Measurements from ENCODE around the gene BMF.
"Not testable (repeated sequence)": the region's sequence is repeated elsewhere in the genome, so short reads cannot be mapped to it uniquely, and the experiment has no call there.

BMF gene

DNA sequence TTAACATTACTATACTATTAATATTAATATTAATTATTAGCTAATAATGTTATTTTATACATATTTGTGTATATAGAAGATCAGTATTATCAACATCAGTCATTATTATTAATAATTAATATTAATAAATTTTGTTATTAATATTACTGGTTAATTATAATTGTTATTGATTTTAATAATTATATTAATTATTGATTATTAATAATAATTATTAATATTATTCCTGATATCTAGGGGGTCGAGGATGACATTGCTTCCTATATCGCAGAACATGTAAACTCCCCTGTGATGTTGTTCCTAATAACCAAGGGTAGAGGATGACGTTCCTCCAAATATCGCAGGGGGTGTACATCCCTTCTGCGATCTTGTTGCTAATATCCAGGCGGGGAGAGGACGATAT lies 17.3 kb upstream of the BMF start:
- no peak for DNase-seq

DNA sequence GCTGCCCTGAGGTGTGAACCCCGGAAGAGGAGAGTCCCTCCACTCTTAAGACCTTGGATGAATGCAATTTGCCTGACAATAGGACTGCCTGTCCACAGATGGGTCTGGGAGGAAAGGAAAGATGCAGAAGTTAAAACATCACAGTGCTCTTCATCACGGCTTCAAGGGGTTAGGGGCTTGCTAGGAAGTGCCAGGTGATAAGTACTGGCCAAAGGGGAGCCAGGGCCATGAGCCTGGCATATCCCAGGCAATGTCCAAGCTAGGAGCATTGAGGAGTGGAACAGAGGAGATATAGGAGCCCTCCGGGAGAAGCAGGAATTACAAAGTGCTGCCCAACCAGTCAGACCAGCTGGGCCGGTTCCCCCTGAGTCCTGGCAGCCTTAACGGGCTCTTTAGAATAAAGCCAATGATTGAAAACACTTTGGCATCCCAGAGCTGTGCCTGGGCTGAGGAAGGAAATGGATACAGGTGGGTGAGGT lies 16.2 kb upstream of the BMF start:
- not testable (repeated sequence) for DNase-seq

DNA sequence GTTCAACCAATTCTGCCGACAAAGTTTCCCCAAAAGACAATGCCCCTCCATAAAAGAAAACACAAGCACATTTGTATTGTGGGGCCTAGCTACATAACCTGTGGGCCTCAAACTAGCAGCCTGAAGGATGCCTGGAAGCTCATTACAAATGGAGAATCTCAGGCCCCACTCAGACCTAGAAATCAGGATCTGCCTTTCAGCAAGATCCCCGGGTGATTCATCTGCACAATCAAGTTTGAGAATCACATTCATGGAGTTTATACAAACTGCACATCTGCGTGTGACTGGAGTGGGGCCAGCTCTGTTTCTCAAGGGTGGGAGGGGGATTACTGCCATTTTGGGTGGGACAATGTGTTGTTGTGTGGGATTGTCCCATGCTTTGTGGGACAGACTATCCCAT lies 15.7 kb upstream of the BMF start:
- not testable (repeated sequence) for DNase-seq

DNA sequence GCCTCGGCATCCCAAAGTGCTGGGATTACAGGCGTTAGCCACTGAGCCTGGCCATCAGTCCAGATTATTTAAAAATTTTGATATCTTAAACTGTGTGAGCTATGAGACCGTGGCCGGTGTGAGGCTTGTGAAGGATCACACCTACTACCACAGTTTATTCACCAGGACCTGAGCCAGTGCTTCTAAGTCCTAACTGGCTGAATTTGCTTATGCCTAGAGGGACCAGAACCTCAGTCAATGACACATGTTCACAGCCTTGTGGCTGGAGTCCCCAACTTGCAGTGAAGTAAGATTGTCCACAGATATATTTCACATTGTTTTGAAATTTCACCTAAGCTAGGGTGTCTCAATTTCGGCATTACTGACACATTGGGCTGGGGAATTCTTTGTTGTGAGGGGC lies 15.2 kb upstream of the BMF start:
- not testable (repeated sequence) for DNase-seq

DNA sequence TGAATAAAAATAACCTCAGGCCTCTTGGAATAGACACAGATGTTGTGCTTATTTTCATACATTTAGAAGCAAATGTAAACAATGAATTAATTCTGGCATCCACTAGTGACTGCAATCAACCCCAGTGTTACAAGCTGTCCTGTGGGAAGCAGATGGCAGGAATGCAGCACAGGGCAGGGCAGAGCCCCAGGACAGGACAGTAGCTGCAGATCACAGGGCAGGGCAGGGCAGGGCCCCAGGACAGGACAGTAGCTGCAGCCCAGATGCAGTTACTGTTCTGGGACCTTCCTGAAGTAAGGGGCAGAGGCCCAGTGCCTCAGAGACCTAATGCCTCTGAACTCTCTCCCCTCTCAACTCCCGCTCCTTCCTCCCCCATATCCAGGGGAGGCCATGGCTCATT lies 14.3 kb upstream of the BMF start:
- not testable (repeated sequence) for DNase-seq

DNA sequence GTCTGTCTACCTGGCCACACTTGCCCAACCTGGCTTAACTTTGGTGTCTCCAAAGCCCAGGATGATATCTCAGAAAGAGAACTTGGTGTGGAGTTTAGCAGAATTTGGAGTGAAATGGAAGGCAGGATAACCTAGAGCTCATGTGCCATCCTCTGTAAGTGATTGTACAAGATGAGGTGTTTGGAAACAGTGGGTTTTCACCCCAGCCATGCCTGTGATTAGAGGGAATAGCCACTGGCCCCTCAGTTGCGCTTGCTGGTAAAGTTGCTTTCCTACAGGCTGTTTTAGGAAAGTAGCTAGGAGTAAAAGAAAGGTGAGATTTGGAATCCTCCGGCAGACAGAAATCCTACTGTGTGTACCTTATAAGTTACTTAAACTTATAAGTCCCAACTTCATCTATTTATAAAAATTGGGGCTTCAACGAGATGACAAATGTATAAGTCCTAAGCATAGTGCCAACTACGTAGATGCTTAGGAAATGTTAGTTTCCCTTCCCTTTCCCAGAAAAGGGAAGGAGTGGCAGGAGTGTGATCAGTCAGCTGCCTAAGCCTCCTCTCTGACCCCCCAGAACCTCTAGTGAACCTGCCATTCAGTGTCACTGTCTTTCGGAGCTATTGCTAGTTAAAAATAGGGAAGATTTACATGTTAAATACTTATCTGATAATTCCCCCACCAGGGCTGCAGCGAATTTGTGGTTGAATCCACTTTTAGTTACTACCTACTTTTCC lies 13.4 kb upstream of the BMF start:
- no peak for DNase-seq

DNA sequence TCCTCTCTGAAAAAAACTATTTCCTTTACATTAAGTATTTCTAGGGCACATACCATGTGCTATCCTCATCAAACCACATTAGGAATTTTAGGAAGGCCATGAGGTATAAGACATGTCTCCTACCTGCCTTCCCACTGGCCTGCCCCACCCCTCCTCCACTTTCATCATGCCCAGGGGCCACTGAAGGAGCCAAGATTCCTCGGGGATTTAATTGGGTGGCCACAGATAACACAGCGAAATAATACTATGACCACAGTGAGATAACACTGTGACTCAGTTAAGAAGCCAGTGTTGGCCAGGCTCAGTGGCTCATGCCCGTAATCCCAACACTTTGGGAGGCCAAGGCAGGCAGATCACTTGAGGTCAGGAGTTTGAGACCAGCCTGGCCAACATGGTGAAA lies 9.8 kb upstream of the BMF start:
- DNase-seq, result no peak

DNA sequence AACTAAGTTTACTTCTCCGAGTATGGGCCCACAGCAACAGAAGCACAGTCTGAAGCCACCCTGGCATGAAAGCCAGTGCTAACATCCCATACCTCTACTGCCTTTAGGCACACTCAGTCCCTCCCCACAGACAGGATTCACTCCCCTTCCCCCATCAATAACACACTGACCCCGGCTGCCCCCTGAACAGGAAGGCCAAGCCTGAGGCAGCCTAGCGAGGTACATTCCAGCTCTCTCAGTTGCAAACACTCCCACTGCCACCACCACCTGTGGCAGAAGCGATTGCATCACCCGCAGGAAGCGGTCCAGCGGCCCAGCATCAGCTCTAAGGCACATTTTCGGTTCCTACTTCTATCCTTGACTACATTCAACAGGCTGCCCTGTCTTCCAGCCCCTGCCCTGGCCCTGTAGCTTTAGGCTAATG lies 7.0 kb upstream of the BMF start:
- DNase-seq, result peak in 1 of 2 experiments; percentile 36

DNA sequence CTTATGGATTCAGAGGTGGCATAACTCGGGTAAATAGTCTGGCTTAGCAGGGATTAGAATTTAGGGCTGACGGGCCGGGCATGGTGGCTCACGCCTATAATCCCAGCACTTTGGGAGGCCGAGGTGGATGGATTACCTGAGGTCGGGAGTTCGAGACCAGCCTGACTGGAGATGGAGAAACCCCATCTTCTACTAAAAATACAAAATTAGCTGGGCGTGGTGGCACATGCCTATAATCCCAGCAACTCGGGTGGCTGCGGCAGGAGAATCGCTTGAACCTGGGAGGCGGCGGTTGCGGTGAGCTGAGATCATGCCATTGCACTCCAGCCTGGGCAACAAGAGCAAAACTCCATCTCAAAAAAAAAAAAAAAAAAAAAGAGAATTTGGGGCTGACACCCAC lies 6.4 kb upstream of the BMF start:
- not testable (repeated sequence) for DNase-seq

DNA sequence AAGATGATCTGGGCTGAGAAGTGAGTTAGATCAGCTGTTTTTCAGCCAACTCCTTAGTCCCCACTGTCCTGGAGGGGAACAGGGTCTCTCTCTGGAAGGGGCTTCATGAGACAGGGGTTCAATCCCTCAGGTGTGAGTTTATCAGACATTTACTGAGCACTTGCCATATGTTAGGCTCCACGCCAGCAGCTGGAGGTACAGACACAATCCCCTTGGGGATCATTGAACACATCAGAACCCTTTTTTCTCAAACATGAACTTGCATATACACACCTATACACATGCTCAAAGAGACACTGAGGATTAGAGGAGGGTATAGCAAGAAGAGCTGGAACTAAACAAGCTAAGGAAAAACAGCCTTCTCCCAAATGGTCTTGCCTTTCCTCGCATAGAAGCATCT lies 5.5 kb upstream of the BMF start:
- no peak for DNase-seq

DNA sequence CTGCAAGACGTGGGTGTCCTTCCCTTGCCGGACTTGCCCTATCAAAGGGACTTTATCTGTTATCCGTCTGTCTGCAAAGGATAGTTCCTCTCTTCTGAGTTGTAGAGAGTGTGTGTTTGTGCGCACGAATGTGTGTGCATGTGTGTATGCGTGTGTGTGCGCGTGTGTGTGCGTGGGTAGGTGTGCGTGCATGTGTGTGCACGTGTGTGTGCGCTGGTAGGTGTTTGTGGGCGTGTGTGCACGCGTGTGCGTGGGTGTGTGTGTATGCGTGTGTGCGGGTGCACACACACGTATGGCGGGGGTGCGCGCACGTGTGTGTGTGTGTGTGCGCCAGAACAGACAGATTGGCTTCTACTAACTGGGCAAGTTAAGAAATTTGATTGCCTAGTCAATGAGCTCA lies 4.1 kb upstream of the BMF start:
- DNase-seq, result no peak

DNA sequence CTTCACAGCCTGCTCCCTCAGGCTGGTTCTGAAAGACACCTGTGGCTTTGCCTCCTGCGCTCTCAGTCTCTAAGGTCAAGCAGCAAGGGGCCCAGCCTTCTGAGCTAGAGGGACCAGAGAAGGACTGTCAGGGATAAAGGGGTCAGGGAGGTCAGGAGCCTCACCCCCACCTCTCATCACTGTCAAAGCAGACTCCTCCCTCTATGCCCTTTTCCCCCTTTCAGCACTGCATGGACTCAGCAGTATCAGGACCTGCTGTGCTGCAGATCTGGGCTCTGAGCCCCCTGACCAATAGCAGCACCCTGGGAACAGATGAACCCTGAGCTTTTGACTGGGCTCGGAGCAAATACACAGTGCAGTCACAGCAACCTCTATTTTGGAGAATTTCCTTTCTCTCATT lies 3.2 kb upstream of the BMF start:
- DNase-seq, result no peak

DNA sequence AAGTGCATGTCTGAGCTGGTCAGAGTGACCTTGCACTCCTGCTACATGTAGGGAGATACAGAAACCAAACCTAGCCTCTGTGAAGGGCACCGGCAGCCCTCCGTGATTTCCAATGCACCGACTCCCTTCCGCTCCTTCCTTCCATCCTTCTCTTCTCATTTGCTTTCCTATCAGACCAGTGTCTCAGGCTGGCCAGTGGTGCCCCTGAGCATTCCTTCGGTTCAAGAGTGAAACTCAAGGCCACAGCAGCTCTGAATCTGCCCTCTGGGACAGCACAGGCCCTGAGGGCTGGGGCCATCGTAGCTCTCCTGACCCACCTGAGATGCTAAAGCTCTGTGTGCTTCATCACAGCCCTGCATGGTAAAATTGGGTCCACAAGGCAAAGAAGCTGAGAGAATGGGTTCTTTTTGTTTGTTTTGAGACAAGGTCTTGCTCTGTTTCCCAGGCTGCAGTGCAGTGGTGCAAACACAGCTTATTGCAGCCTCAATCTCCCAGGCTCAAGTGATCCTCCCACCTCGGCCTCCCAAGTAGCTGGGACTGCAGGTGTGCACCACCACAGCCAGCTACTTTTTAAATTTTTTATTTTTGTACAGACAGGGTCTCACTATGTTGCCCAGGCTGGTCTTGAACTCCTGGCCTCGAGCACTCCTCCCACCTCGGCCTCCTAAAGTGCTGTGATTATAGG lies 2.3 kb upstream of the BMF start:
- no peak for DNase-seq

DNA sequence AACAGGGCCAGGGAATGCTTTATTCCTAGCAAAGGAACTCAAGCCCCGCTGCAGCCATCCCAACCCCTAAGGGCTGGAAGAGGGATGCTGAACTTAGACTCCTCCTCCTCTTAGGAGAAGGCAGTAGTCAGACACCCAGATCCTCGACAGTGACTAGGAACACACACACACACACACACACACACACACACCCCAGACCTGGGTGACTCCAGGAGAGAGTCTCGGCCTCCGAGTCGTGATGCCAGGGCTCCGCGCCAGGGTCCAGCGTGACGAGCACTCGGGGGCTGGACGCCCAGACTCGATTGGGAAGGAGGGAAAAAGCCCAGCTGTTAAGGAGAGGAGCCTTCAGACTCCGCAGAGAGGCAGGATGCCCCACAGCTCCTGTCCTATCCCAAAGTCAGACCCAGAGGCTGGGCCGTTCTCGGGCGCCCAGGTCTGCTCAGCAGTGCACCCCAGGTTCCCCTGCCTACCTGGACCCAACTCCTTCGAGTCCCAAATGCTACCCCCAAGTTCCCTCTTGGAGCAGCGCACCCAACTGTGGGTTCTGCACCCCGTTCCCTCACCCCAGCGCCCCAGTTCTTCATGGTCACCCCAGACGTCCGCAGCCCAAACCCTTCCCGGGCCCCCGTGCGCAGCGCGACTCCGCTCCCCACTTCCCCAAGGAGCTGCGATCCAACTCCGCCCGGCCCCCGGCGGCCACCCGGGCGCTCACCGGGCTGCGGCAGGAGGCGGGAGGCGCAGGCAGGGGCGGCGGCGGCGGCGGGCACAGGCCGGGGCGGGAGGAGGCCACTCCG lies 421 bp downstream of the BMF start:
- DNase-seq, result no peak

DNA sequence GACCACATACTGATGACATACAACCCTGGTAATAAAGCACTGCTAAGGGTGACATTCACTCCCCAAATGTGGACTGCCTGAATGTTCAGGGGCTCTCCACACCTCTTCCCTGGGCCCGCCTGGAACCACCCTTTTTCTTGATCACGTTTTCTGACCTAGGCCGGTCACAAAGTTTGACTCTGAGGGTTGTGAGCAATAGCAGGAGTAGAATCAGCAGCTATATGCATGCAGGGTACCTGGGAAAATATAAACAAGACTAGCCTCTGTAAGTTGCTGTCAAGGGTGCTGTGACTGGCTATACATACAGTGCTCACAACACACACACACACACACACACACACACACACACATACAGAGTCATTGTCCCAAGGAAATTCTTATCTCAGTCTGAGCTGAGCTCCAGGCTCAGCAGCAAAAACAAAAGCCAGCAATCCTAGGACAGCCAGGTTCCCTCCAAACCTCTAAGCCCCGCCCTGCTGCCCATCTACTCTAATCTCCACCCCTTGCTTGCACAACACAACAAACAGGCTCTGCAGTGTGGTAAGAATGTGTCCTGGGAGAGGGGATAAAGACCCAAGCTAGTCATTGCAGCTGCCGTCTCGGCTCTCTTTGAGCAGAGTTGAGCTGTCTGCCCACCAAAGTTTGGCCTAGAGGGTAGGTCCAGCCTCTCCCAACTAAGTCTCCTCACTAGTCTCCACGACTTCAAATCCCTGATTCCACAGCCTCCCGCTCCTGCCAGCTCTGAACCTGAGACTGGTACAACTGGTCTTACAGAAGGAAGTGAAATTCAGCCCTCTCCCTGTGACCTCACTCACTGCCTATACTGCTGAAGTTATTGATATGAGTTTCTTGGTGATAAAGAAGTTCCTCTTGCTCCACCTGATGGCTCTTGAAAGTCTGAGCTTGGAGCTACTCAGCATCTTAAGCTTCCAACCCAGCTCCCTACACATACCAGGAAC lies 2.2 kb downstream of the BMF start:
- no peak for DNase-seq

DNA sequence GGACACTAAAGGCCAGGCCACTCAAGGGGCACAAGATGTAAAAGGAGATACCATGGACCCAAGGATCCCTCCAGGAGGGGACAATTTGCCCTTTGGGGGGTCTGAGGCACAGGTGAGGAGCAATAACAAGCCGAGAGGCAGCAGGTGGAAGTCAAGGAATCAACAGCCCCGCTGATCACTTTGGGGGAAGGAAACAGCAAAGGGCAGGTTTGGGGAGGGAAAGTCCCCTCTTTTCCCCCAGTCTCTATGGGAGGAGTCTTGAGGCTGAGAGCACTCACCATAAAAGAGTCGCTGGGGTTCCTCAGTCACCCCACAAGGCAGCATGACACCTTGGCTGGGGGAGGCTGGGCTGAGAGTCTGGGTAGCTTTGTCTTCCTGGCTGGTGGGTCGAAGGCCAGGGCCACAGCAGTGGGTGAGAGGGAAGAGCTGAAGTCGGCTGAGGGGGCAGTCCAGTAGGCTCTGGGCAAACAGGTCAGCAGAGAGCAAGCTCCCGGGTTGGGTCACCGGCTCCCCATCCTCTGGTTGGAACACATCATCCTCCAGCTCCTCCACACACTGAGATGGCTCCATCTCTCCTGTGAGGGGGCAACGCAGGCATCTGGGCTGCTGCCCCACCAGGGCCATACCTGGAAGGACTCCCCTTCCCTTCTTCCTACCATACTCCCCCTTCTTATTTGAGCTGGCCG lies 3.0 kb downstream of the BMF start:
- peak; percentile 33 to 72 for DNase-seq

DNA sequence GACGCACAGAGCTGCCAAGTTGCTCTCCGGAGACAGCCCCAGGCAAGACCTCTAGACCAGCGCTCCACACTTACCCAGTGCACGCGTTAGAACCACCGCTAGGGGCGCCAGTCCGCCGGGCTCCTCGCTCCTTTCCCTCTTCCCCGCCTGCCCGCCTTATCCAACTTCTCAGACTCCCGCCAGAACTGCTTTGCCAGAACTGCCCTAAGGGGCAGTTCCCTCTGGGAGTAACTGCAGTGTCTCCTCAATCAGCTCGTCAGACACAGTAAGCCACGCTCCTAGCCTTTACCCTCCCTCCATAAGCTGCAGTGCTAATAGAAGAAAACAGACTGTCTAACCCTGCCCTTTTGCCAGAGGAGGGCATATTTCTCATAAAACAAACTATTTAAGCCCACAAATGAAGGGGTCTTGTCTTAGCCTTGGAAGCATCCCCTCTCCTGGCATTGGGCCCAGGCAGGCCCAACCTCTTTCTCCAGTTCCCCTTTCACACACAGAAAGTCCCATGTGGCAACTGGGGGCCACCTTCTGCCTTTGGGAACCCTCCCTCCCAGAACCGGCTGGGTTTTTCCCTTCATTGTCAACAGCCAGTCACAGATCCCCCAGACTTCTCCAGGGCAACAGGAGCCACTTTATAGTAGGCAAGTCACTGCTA lies 3.7 kb downstream of the BMF start:
- DNase-seq, result peak; percentile 67 to 84

DNA sequence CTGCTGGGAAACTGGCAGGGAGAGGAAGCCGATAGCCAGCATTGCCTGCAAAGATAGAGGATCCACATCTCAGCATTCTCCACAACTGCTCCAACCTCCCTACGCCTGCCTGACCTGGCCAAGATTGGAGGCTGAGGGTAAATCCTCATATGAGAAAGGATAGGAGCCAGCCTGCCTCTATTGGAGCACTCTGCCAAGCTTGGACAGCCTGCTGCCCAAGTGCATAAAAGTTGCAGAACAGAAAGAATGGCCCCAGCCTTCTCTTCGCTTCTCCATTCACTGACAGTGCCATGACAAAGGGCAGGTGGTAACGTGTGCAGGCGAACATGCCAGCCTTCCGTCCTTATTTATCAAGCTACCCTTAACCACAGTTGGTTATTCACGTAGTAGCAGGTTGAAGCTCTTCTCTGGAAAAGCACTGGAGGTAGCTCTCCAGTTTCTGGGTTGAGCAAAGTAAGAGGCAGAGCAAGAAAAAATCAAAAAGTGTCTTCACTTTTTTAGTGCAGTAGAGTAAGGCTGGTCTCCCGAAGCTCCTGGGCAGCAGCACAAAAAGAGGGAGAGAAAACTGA lies 4.3 kb downstream of the BMF start:
- DNase-seq, result no peak

DNA sequence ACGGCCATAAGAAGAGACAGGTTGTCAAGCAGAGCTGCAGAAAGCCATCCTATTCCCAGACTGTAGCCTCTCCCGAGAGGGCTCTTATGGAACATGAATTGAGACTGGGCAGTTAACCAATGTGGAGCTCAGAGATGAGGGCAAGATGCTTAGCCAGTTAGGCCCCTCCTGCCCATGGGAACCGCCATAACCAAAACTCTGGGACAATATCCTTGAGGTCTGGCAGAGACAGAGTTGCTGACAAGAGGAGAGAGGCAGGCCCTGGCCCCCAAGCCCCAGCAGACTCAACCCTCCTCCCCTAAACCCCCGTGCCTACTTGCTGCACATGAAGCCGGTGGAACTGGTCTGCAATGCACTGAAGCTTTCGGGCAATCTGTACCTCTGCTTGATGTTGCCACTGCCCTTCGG lies 4.8 kb downstream of the BMF start:
- no peak for DNase-seq

DNA sequence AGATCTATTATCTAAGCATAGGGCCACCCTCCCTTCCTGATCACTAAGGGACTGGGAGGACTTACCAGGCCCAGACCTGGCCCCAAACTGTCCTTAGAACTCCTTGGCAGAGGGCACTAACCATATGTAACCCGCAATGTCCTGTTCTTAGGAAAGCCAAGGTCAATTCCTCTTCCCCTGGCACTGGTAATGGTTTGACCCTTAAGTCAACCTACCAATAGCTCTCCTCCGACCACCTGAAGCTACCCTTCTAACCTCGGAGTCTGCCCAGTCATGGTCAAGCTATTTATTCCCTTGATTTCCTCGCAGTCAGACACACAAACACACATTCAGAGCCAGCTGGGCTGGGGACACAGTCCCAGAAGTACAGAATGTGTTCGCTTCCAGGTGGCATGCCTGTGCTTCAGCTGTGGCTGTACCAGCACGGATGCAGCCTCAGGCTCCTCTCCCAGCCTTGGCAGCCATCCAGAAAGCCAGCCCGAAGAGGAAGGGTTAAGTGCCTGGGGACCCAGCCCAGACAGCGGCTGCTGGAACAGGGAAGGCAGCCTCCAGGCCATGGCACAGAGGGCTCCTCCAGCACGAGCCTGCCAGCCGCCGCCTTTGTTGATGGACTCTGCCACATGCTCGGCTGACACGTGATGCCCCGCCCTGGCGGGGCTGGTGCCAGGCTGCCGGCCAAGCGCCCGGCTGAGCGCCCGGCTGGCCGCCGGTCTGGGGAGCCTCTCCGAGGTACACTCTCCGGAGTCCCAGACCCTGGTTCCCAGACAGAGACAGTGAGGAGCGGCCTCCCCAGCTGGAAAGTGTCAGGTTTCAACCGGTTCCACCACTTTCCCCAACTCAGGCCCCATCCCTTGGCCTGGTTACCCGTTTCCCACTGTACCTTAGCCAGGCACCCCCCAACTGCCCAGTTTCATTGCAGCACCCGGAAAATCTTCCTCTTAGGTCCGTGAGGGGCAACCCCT lies 5.5 kb downstream of the BMF start:
- DNase-seq, result no peak
